Measurements from ENCODE around the gene RAPGEF6. TPM values are rescaled to one million over a fixed set of nuclear protein-coding genes. Genes with fewer than 3 reads are reported as not detected.

The RAPGEF6 gene
- total and polyA plus RNA-seq, 2 experiments from 2014 or later = 9.5 to 20.3 TPM

GRCh38 chr5:131523500-131524185, 111.4 kb downstream of the RAPGEF6 start (continued):
- TF ChIP-seq, protein P1, sequence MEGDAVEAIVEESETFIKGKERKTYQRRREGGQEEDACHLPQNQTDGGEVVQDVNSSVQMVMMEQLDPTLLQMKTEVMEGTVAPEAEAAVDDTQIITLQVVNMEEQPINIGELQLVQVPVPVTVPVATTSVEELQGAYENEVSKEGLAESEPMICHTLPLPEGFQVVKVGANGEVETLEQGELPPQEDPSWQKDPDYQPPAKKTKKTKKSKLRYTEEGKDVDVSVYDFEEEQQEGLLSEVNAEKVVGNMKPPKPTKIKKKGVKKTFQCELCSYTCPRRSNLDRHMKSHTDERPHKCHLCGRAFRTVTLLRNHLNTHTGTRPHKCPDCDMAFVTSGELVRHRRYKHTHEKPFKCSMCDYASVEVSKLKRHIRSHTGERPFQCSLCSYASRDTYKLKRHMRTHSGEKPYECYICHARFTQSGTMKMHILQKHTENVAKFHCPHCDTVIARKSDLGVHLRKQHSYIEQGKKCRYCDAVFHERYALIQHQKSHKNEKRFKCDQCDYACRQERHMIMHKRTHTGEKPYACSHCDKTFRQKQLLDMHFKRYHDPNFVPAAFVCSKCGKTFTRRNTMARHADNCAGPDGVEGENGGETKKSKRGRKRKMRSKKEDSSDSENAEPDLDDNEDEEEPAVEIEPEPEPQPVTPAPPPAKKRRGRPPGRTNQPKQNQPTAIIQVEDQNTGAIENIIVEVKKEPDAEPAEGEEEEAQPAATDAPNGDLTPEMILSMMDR (conservative IDR thresholded peaks at IDR 0.05; ENCODE audit: low read depth in 2 of 2) = no peak
- TF ChIP-seq ZNF114 (CRISPR knock-in tag; IDR thresholded peaks at IDR 0.05) = no peak
- TF ChIP-seq, protein P2, sequence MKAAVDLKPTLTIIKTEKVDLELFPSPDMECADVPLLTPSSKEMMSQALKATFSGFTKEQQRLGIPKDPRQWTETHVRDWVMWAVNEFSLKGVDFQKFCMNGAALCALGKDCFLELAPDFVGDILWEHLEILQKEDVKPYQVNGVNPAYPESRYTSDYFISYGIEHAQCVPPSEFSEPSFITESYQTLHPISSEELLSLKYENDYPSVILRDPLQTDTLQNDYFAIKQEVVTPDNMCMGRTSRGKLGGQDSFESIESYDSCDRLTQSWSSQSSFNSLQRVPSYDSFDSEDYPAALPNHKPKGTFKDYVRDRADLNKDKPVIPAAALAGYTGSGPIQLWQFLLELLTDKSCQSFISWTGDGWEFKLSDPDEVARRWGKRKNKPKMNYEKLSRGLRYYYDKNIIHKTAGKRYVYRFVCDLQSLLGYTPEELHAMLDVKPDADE (IDR thresholded peaks at IDR 0.05) = no peak
- TF ChIP-seq JUNB (IDR thresholded peaks at IDR 0.05; ENCODE audit: unreplicated experiment) = no peak
- TF ChIP-seq NANOG (IDR thresholded peaks at IDR 0.05; ENCODE audit: borderline replicate concordance) = no peak
- no peak for TF ChIP-seq REST (IDR thresholded peaks at IDR 0.05; ENCODE audit: unreplicated experiment)
- no peak for TF ChIP-seq ZNF331 (CRISPR knock-in tag; IDR thresholded peaks at IDR 0.05; ENCODE audit: low read depth)

DNA sequence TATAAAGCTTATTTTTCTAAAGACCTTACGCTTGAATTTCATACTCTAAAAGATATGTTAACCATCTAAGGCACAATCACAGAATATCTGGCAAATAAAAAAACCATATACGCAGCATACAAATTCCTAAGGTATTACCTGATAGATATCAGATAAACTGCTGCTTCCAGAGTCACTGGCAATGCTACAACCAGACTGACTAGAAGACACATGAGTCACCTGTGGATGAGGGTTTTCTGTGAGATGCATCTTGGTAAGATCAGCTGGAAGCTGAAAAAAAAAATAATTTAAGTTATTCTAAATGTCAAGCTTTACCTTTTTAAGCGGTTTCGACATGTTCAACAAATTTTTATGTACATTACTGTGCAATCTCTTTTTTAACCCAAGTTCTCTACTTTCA, 113.8 kb downstream of the RAPGEF6 start:
- H3K36me3 Mint-ChIP-seq (ENCODE audit: low read depth) = peaks cover 3% of the 10 kb centered on the region; the same call in 1 of the 3 replicates
- peaks cover 4% of the 10 kb centered on the region; the same call in 1 of the 3 replicates for H3K4me1 Mint-ChIP-seq
- Histone ChIP-seq H3K79me2 (replicated peaks; ENCODE audit: insufficient read depth) (no peaks in the 10 kb centered on the region), H3K9me2 (ENCODE audit: insufficient read depth) (no peaks in the 10 kb centered on the region), H3K4me3 (no peak overlapping the region), H3K27me3 (ENCODE audit: insufficient read depth) (no peaks in the 10 kb centered on the region), H3F3A (replicated peaks; ENCODE audit: low read depth) (no peaks in the 10 kb centered on the region), H4K20me1 (replicated peaks; ENCODE audit: insufficient read depth) (no peaks in the 10 kb centered on the region; the same call in 1 of the 2 replicates), H3K4me2 (no peak overlapping the region), H3K27ac (ENCODE audit: low read depth) (no peak overlapping the region), H3K4me1 (ENCODE audit: insufficient read depth) (no peaks in the 10 kb centered on the region; the same call in 1 of the 2 replicates), H2AFZ (no peak overlapping the region), H3K36me3 (ENCODE audit: insufficient read depth) (no peaks in the 10 kb centered on the region)
- DNase-seq (ENCODE audit: low spot score) = no peak
- no peak overlapping the region for H3K4me3 Mint-ChIP-seq
- no peak overlapping the region for H3K27ac Mint-ChIP-seq
- no peak for ATAC-seq
- H3K27me3 Mint-ChIP-seq (ENCODE audit: insufficient read depth, low read depth, poor library complexity) = peaks cover 2% of the 10 kb centered on the region
- H3K9me3 Mint-ChIP-seq = no peaks in the 10 kb centered on the region
- no peak for TF ChIP-seq ZNF462 (CRISPR knock-in tag; IDR thresholded peaks at IDR 0.05)
- TF ChIP-seq ZNF114 (CRISPR knock-in tag; IDR thresholded peaks at IDR 0.05) = no peak
- no peak for TF ChIP-seq EZH2phosphoT487 (IDR thresholded peaks at IDR 0.05; ENCODE audit: unreplicated experiment)
- TF ChIP-seq JUNB (IDR thresholded peaks at IDR 0.05; ENCODE audit: unreplicated experiment) = no peak
- no peak for TF ChIP-seq EZH2 (IDR thresholded peaks at IDR 0.05; ENCODE audit: low read depth, unreplicated experiment)

Data from GM23338 (cell line).